ENCODE data around the gene CREG1.
"Not testable (repeated sequence)": the region's sequence is repeated elsewhere in the genome, so short reads cannot be mapped to it uniquely, and the experiment has no call there.

Gene CREG1

DNA sequence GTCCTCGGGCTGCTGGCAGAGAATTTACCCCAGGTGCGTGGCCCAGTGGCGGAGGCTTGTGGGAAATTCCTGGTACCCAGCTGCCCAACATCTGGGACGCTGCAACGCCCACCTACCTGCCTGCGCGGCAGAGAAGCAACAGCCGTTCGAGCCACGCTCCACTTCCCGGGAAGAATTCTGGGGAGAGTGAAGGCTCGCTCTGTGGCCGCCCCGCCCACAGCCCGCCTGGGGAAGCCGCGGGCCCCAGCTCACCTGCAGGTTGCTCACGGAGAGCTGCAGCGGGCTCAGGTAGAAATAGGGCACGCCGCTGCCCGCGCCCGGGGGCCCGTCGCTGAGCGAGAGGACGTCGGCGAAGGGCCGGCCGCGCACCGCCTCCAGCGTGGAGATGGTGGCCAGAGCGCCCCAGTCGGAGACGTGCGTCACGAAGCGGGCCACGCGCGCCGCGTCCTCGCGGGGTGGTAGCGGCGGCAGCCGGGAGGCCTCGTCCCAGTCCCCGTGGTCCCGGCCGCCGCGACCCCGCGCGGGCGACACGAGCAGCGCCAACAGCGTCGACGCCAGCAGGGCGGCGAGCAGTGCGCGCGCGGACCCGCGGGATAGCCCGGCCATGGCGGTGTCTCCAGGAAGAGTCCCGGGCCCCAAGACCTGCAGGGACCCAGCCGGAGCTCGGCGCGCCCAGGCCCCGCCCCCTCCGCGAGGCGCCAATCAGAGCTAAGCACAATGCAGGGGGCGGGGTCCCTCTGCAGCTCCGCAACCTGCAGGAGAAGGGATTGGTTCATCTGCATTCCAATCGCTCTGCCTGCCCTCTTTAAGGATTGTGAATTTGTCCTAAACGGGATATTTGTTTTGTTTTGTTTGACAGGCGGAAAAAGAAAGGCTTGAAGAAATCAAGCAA, at the start of gene CREG1:
Gene CREG1 (minus strand): TSS at position 627 of the 892 bp plus-strand sequence.
- DNase-seq = peak; percentile 96 to 100

- DNase-seq = no peak
Observed at GRCh38 chr1:167602840-167603239, 49.3 kb upstream of the CREG1 start.

DNA sequence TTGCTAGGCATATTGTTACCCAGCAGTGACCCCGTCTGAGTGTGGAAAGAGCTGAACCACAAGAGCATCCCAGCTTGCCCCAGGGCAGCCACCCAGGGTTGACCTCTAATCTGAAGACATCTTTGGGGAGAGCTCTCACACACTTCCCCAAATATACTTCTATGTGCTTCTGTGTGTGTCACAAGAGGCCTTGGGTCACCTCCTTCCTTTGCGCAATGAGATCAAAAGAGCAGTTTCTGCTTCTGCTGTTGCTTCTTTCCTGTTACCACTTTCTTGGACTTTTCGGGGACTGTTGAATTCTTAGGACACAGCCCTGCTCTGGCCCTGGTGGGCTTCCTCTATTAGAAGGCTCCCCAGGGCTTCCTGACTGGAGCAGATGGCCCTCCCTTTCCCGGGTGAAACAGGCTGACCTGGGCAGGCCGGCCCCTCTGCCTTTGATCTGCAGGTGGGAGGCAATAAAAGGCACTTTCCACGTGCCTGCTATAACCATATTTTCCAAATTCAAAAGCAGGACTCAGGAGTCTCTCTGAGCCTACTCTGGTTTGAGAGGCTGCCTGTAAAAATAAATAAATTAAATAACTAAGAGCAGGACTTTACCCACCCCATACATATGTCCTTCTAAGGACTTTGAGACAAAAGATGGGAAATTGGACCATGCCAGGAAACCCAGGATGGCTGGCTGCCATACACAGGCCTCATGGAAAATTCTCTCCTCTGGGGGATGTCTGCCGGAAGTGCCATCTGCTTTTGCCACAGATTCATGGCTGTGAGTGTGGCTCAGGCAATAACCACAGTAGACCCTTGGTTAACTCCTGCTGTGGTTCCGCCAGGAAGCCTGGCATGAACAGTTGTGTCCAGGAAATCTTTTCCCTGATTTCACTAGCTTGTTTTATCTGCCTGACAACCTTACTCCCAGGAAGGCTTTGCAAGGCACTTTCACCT, 48.2 kb upstream of the CREG1 start:
- DNase-seq = no peak

- peak; percentile 48 to 60 for DNase-seq
Observed at GRCh38 chr1:167599957-167600581, 46.5 kb upstream of the CREG1 start.

GRCh38 chr1:167594822-167595221, 41.3 kb upstream of the CREG1 start:
- no peak for DNase-seq

- DNase-seq = no peak
Observed at GRCh38 chr1:167593860-167594259, 40.3 kb upstream of the CREG1 start.

DNA sequence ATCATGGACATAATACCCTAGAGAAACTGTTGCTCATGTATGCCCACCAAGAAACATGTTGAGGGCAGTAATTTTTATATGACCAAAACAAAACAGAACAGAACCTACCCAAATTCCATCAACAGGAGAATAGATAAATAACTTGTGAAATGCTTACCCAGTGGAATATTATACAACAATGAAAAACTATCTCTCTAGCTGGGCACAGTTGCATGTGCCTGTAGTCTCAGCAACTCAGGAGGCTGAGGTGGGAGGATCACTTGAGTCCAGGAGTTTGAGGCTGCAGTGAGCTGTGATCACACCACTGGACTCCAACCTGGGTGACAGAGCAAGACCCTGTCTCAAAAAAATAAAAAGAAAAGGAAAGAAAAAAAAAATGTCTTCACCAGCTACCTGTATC, 38.9 kb upstream of the CREG1 start:
- DNase-seq = no peak

DNA sequence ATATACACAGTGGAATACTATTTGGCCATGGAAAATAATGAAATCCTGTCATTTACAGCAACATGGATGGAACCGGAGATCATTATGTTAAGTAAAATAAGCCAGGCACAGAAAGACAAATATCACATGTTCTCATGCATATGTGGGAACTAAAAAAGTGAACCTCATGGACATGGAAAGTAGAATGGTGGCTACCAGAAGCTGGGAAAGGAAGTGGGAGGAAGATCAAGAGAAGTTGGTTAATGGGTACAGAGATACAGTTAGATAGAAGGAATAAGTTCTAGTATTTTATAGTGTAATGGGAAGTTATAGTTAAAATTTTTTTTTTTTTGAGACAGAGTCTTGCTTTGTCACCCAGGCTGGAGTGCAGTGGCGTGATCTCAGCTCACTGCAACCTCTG, 34.8 kb upstream of the CREG1 start:
- no peak for DNase-seq

GRCh38 chr1:167587872-167588271, 34.3 kb upstream of the CREG1 start:
- peak; percentile 34 to 42 for DNase-seq

GRCh38 chr1:167587342-167587741, 33.8 kb upstream of the CREG1 start:
- DNase-seq = no peak

GRCh38 chr1:167584581-167584980, 31.0 kb upstream of the CREG1 start:
- no peak for DNase-seq

DNA sequence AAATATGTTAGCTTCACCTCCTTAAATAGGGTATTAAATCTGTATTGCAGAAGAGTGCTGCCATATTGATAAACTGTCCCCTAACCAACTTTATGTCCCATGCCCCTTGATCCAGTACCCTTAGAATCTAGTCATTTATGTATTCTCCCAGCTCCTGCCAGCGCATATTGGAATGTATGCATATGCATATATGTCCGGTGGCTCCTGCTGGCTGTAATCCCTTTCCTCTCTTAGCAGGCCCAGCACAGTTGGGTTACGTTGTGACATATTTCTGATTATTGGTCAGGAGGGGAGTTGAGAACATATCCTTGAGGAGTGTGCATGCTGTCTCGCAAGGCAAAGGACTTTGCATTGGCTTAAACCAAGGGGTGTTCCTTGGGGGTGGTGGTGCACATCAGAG, 29.2 kb upstream of the CREG1 start:
- no peak for DNase-seq

DNA sequence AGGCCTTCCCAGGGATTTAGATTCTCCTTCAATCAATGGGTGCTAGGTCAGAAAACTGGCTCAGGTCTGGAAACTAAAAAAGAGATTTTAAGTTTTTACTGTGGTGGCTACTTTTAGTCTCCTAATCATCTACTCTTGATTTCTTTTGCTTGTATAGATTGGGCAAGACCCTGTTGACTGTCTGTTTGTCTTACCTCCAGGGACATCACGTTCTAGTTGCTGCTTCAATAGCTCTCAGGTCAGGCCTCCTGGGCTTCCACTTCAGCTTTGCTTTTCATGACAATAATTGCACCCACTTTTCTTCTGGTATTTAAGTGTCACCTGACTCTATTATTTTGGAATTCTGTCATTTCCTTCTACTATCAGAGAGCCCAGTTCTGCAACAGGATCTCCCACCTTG, 28.5 kb upstream of the CREG1 start:
- no peak for DNase-seq

GRCh38 chr1:167579986-167580385, 26.4 kb upstream of the CREG1 start:
- no peak for DNase-seq

- DNase-seq = no peak
Observed at GRCh38 chr1:167578939-167579521, 25.5 kb upstream of the CREG1 start.

DNA sequence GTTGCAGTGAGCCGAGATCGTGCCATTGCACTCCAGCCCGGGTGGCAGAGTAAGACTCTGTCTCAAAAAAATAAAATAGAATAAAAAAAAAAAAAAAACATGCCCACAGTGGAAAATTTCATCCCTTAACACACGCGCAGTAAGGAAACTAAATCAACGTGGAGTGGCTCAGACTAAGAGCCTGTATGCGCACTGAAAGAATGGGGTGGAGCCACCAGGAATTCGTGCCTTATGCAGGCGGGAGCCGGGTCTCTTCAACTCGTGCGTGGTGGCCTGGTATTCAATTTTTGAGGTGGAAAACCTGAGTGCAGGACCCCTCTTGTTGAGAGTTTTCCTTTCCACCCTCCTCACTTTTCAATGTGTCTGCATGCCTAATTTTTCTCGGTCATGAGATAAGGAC, 22.1 kb upstream of the CREG1 start:
- DNase-seq = no peak

DNA sequence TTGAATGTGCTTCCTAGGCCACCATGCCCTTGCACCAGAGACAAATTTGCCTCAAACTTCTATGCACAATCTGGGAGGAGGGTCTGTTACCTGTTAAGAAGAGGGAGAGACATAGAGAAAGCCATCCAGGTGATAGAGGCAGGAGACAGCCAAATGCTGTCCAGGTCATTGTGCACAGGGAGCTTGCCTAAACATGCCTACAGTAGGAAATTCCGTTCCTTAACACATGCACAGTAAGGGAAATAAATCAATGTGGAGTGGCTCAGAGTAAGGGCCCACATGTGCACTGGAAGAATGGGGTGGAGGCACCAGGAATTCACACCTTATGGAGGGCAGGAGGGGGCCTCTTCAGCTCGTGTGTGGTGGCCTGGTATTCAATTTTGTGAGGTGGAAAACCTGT, 19.5 kb upstream of the CREG1 start:
- DNase-seq = no peak

DNA sequence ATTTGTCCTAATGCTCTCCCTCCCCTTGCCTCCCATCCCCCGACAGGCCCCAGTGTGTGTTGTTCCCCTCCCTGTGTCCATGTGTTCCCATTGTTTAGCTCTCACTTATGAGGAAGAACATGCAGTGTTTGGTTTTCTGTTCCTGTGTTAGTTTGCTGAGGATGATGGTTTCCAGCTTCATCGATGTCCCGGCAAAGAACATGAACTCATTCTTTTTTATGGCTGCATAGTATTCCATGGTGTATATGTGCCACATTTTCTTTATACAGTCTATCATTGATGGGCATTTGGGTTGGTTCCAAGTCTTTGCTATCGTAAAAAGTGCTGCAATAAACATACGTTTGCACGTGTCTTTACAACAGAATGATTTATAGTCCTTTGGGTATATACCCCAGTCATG, 17.1 kb upstream of the CREG1 start:
- DNase-seq = not testable (repeated sequence)

GRCh38 chr1:167567663-167568062, 14.1 kb upstream of the CREG1 start:
- DNase-seq = peak in 1 of 2 experiments; percentile 9

DNA sequence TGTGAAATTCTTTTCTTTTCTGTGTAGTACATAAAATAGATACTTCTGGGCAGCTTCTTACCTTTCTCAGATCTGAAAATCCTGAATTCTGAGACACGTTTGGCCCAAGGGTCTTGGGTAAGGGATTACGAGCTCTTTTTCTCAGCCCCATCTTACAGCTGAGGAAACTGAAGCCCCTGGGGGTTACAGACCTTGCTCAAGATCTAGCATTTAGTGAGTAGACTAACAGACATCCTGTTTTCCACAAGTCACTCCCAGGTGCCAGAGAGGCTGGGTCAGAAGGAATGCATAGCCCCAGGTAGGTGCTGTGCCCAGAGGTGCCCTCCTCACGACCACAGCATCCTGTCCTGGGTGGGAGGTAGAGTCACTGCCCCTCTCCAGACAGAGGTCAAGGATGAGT, 13.2 kb upstream of the CREG1 start:
- no peak for DNase-seq

DNA sequence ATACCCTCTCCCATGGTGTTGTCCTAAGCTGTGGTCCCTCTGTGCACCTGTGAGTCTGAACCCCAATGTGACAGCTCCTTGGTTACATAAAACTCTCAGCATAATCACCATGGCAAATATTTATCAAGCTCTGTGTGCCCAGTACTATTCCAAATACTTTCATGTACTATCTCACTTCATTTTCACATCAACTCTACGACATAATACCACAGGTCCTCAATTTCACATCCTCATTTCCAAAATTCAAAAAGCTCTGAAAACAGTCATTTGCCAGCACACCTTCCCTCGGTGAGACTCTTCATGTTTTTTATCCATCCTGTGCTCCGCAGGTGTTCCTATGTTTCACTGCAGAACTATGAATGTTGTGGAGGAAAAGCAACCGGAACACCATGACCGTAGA, 12.4 kb upstream of the CREG1 start:
- no peak for DNase-seq

DNA sequence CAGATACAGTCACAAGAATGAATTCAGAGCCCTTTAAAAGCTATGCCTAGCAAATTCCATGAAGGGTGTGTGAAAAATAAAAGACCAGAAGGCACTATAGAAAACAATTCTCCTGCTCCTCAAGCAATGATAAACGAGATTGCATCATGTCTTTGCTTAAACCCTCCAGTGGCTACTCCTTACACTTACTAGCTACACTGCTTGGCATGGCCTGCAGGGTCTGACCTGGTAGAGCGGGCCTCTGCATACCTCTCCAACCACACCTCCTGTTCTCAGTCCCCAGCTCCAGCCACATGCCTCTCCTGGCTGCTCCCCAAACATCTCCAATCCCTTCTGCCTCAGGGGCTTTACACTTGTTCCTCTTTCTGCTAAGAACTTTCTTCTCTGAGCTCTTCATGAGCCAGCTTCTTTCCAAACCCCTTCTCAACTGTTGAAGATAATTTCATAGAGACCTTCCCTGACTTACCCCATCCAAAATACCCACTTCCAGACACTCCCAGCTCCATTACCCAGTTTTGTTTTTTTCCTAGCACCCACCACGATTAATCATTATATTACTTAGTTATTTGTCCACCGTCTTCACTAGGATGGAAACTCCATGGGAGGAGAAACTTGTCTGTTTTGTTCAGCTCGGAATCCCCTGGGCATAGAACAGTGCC, 11.2 kb upstream of the CREG1 start:
- no peak for DNase-seq
